HG03575 (cell line): ENCODE results near the gene FGFR1OP2.
A peak's percentile ranks its signal among the peaks of the same experiment; 100 is the strongest.
"Not testable (repeated sequence)": the region's sequence is repeated elsewhere in the genome, so short reads cannot be mapped to it uniquely, and the experiment has no call there.

Experiments used
- ATAC-seq: cut with Tn5 transposase; IDR thresholded peaks from one replicate; pipeline ENCODE4 v1.9.1; 2021; ENCODE audit not compliant: unreplicated experiment, insufficient number of reproducible peaks, low FRiP score; ENCODE audit errors: extremely low read depth

FGFR1OP2 gene

GRCh38 chr12:26939953-26940352 lies 1.7 kb downstream of the FGFR1OP2 start:
- no peak for ATAC-seq

- ATAC-seq: no peak
Observed at GRCh38 chr12:26940516-26941214, 2.4 kb downstream of the FGFR1OP2 start.

DNA sequence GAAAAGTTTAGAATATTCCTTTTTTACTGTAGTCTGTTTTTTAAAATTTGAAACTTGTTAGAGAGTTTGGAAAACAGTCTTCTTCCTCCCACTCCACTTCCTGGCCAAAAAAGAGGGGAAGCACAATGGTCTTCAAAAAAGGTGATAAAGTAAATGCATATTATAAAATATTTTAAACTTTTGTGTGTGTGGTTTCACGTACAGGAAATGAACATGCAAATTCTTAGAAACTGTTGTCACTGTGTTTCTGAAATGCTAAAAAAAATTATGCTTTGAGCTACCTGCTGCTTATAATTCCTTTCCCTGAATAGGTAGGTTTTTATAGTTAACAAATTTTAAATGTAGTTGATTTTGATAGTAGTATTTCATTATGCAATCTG lies 2.9 kb downstream of the FGFR1OP2 start:
- ATAC-seq: no peak

GRCh38 chr12:26948309-26948708 lies 10.0 kb downstream of the FGFR1OP2 start:
- no peak for ATAC-seq

DNA sequence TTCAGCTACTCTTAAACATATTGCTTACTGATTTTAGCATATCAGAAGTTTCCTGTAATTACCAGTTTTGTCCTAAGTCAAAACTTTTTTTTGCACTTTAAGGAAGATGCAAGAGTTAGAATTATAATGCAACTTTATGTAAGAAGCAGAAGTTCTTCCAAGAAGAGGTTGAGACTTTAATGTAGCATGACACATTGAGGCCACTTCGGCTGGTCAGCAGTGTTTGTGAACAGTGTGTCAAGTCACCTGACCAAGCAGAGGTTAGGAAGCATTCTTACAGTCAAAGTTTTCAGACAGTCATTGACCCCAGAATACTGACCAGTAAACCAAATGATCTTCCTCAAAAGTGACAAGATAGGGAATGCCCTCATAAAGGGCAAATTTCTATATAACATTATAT lies 15.2 kb downstream of the FGFR1OP2 start:
- ATAC-seq: no peak

DNA sequence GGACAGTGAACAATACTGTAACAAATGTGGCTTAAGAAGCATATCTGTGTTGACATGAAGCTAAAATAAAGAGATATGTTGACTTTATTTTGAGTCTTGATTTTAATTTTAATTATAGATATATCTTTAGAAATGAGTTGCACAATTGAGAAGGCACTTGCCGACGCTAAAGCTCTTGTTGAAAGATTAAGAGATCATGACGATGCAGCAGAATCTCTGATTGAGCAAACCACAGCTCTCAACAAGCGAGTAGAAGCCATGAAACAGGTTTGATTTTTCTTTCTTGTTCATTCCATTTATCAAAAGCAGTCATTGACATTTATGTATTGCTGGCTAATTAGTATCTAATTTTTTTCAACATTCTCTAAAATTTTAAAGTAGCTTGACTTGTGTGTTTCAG lies 15.8 kb downstream of the FGFR1OP2 start:
- no peak for ATAC-seq

DNA sequence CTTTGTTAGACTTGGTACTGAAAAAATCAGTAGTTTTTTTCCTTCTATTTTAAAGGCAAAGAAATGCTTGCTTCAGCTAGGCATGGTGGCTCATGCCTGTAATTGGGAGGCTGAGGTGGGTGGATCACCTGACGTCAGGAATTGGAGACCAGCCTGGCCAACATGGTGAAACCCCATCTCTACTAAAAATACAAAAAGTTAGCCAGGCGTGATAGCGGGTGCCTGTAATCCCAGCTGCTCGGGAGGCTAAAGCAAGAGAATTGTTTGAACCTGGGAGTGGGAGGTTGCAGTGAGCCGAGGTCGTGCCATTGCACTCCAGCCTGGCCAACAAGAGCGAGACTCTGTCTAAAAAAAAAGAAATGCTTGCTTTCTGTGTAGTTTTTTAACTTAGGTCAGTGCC lies 23.1 kb downstream of the FGFR1OP2 start:
- not testable (repeated sequence) for ATAC-seq

- ATAC-seq: no peak
Observed at GRCh38 chr12:26961803-26962202, 23.5 kb downstream of the FGFR1OP2 start.

DNA sequence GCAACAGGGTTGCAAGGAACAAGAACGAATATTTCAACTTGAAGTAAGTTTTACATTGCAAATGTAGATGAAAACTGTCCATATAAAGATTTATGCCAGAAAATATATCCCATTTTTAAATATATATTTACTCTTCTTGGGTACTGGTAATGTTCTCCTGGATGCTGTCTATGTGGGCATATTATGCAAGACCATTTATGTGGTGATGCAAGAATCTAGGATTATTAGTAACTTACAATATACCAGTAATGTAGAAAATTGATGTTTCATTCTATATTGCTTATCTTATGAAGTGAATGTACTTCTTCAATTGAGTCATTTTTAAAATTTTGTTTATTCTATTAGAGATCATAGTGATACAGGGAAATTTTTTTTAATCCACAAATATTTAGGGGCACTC lies 25.1 kb downstream of the FGFR1OP2 start:
- no peak for ATAC-seq

DNA sequence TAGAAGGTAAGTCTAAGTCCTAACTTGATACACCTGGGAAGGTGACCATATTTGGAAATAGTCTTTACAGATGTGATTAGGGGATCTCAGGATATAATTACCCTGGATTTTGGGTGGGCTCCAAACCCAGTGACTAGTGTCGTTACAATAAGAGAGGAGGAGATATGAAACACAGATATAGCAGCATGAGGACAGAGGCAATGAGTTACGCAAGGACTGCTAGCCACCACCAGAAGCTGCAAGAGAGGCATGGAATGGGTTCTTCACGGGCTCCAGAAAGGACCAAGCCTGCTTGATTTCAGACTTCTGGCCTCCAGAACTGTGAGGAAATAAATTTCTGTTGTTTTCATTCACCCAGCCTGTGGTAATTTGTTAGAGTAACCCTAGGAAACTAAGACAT lies 28.6 kb downstream of the FGFR1OP2 start:
- ATAC-seq: no peak

DNA sequence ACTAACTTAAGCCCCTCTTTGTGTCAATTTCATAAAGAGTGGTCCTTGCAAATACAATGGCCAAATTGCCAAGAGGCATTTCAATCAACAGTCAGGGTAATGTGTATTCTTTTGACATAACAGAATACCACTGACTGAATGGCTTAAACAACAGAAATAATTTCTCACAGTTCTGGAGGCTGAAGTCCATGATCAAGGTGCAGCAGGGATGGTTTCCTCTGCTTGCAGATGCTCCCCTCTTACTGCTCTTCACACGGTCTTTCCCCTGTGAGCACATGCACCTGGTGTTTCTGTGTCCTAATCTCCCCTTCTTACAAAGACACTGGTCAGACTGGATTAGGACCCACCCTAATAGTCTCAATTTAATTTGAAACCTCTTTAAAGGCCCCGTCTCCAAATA lies 31.9 kb downstream of the FGFR1OP2 start:
- ATAC-seq: no peak

DNA sequence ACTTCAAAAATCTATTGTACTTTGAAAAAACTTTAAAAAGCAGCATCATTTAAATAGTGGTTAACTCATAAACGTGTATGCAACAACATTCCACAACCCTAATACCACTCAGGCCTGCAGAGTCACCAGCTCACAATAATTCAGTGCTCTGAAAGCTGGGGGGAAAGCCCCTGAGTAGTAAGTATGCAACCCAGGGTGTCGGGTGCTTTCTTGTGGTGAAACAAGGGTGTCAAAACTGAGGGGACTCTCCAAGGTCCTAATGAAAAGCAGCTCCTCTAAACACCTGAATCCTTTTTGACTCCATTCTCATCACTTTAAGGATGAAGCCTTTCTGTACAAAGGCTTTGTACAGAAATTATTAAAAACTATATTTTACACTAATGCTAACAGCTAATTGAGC lies 33.7 kb downstream of the FGFR1OP2 start:
- ATAC-seq: peak; percentile 81

GRCh38 chr12:26976687-26977086 lies 38.4 kb downstream of the FGFR1OP2 start:
- no peak for ATAC-seq

GRCh38 chr12:26978801-26979200 lies 40.5 kb downstream of the FGFR1OP2 start:
- no peak for ATAC-seq

GRCh38 chr12:26979733-26980132 lies 41.5 kb downstream of the FGFR1OP2 start:
- ATAC-seq: no peak

GRCh38 chr12:26982866-26983265 lies 44.6 kb downstream of the FGFR1OP2 start:
- no peak for ATAC-seq

DNA sequence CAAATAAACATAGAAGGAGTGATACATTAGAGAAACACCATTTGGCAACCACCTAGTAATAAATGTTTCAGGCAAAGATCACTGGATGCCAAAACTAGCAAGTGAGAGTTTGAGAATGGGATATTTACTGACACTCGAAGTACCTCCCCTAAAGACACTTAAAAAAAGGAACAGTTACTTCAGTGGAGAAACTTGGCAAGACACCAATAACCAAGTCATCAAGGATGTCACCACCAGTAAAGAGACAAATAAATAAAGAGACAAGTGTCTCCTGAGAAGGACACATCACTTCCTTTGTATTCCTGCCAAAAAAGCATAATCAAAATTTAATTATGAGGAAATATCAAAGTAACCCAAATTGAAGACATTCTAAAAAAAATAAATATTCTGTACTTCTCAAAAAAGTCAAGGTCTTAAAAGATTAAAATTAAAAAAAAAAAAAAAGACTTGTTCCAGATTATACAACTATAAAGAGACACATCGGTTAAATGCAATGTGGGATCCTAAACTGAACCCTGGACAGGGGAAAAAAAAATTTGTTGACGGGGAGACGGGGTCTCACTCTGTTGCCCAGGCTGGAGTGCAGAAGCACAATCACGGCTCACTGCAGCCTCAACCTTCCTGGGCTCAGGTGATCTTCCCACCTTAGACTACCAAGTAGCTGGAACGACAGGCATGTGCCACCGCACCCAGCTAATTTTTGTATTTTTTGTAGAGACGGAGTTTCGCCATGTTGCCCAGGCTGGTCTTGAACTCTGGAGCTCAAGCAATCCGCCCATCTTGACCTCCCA lies 49.6 kb downstream of the FGFR1OP2 start:
- no peak for ATAC-seq

GRCh38 chr12:26988703-26989102 lies 50.4 kb downstream of the FGFR1OP2 start:
- no peak for ATAC-seq

- ATAC-seq: no peak
Observed at GRCh38 chr12:26989873-26990272, 51.6 kb downstream of the FGFR1OP2 start.

GRCh38 chr12:26991826-26992225 lies 53.6 kb downstream of the FGFR1OP2 start:
- ATAC-seq: no peak

- ATAC-seq: no peak
Observed at GRCh38 chr12:26994109-26994508, 55.8 kb downstream of the FGFR1OP2 start.
